RWPE1 (cell line): ENCODE measurements around the gene TOP1.
A peak's percentile ranks its signal among the peaks of the same experiment; 100 is the strongest.

Source experiments
- CTCF ChIA-PET: fragments of 350-600 bp; sonication (Branson Sonifier 250); formaldehyde crosslinking; extraction: SDS; loops from one replicate; lab custom pipeline; 2021; lab: Yijun Ruan, JAX
- POLR2A ChIA-PET: fragments of 400-600 bp; formaldehyde crosslinking; extraction: SDS; loops from one replicate; lab custom pipeline; 2020; ENCODE audit warnings: antibody characterized with exemption; ENCODE audit not compliant: low non-redundant PET; lab: Yijun Ruan, JAX
- DNase-seq: peaks from one replicate; pipeline ENCODE4 v3.0.0; 2012; ENCODE audit warnings: low spot score
- H3K27ac ChIP-seq: fragments of 450-650 bp; 2 replicates; pipeline ENCODE4 v1.5.1; 2017
- CTCF ChIP-seq: fragments of 450-650 bp; conservative IDR thresholded peaks from 2 replicates; pipeline ENCODE4 v1.5.1; 2017; ENCODE audit warnings: low read depth, mild to moderate bottlenecking

The TOP1 gene

GRCh38 chr20:41018153-41018552, 10.5 kb upstream of the TOP1 start:
- ChIA-PET CTCF (interaction anchor here (0.5 to 1.2 kb wide), 2 partner anchors 55 to 119 kb away, joined by 3 read pairs; partner anchors contain the start of gene PLCG1), POLR2A (interaction anchor here (0.9 kb wide), 1 partner anchor 12 kb away, joined by 6 read pairs; no protein-coding TSS in a partner anchor)
- no peak for TF ChIP-seq CTCF
- DNase-seq: peak; percentile 78
- H3K27ac ChIP-seq: no peak overlapping the region

DNA sequence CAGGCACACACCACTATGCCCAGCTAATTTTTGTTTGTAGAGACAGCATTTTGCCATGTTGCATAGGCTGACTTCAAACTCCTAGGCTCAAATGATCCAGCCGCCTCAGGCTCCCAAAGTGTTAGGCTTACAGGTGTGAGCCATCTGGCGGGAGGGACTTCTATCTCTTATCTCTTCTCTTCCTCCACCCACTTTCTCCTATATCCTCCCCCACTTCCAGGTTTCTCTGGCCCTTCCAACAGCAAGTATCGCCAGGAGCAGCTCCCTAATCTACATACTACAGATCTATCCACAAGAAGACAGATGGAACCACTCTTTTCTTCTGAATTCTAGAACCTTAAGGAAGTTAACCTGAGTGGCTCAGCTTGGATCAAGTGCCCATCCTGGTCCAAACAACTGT, 5.1 kb upstream of the TOP1 start:
- DNase-seq: no peak
- no peak for TF ChIP-seq CTCF
- POLR2A ChIA-PET: no interaction called here
- H3K27ac ChIP-seq: no peak overlapping the region
- CTCF ChIA-PET: no interaction called here

GRCh38 chr20:41027366-41027765, 1.3 kb upstream of the TOP1 start:
- H3K27ac ChIP-seq: no peak overlapping the region
- CTCF ChIA-PET: interaction anchor here (1.1 kb wide), 1 partner anchor 69 kb away, joined by 3 read pairs; no protein-coding TSS in a partner anchor
- TF ChIP-seq CTCF: no peak
- DNase-seq: no peak
- POLR2A ChIA-PET: no interaction called here

DNA sequence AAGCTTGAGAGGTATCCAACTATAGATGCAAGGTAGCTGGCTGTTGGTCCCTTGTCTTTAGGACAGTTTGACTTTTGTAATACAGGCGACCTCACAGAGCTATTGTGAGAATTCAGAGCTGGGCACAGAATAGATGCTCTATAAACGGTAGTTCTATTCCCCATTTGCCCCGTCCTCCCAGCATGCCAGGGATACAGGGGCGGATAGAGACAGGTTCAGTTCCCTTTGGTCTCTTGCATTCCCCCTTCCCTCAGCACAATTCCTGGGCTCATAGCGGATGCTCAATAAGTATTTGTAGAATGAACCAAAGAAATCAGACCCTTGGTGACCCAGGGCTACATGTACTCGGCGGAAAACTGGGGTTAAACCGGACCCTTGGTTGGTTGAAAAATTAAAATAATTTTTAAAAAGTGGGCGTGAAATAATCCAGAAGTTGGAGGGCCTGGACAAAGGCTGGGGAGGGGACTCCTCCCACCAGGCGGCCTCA, 707 bp upstream of the TOP1 start:
- CTCF ChIA-PET: interaction anchor here (0.7 to 1.4 kb wide), 4 partner anchors 22 to 1763 kb away, joined by 3 to 8 read pairs (median 3); no protein-coding TSS in a partner anchor

DNA sequence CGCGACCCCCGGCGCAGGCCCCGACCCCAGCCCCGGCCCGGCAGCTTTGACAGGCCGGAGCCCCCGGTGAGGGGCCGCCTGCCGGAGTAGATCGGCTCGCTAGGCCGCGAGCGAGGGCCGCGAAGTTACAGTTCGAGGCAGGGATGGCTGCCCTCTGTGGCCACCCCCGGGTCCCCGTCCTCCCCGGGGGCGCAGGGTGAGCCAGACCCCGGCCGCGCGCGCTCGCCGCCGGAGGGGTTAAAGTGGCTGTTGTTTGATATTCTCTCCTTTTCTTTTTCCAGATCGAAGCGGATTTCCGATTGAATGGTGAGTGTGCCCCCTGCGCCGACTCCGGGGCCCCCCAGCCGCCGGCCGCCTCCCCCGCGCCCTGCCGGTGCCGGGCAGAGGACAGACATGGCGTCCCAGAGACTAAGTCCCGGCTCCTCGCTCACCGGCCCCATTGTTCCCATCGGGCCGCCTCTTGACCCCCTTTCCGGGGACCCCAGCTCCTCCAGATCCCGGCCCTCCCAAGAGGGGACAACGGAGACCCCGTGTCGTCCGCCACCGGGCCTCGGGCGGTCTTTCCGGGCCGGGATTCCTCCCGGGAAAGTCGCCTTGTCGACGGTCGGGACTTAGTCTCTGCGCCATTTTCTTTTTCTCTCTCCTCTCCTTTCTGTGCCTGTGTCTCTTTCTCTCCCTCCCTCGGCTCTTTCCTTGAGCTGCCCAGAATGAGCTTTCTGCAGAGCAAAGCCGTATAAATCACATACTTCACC, 704 bp downstream of the TOP1 start:
- TF ChIP-seq CTCF: no peak
- ChIA-PET POLR2A (interaction anchor here (0.6 kb wide), 1 partner anchor 13 kb away, joined by 3 read pairs; no protein-coding TSS in a partner anchor), CTCF (interaction anchor here (0.7 to 1.4 kb wide), 2 partner anchors 38 to 128 kb away, joined by 3 to 8 read pairs; no protein-coding TSS in a partner anchor)
- peak; percentile 69 for DNase-seq
- H3K27ac ChIP-seq: peak overlapping the region; percentile 87

More for the DNA sequence above, 707 bp upstream of the TOP1 start:
- H3K27ac ChIP-seq: peak overlapping the region; percentile 87
- POLR2A ChIA-PET: interaction anchor here (0.7 kb wide), 3 partner anchors 10 to 641 kb away, joined by 3 to 5 read pairs (median 3); no protein-coding TSS in a partner anchor
- no peak for TF ChIP-seq CTCF
- DNase-seq: no peak

DNA sequence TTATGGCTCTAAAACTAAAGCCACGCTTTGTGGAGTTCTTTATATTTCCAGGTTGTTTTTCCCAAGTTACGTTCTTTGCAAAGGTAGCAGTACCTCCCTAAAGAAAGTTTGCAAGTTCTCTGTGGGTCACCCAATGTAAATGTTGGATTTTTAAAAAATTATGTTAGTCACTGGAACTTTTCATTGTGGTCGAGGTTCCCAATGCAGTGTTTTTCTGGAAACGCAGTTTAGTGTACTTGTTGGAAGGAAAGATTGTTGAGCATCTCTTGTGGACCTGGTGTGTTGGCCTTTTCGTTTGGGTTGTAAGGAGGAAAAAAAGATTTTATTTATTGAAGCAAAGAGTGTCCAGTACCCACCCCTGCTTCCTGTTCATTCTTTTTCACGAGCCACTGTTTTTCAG, 1.4 kb downstream of the TOP1 start:
- H3K27ac ChIP-seq: no peak overlapping the region
- no peak for DNase-seq
- TF ChIP-seq CTCF: no peak
- POLR2A ChIA-PET: interaction anchor here (0.6 kb wide), 1 partner anchor 12 kb away, joined by 3 read pairs; no protein-coding TSS in a partner anchor
- CTCF ChIA-PET: interaction anchor here (0.7 kb wide), 2 partner anchors 40 to 127 kb away, joined by 3 to 4 read pairs; no protein-coding TSS in a partner anchor
